ENCODE results near the gene EVC.

Gene EVC

DNA sequence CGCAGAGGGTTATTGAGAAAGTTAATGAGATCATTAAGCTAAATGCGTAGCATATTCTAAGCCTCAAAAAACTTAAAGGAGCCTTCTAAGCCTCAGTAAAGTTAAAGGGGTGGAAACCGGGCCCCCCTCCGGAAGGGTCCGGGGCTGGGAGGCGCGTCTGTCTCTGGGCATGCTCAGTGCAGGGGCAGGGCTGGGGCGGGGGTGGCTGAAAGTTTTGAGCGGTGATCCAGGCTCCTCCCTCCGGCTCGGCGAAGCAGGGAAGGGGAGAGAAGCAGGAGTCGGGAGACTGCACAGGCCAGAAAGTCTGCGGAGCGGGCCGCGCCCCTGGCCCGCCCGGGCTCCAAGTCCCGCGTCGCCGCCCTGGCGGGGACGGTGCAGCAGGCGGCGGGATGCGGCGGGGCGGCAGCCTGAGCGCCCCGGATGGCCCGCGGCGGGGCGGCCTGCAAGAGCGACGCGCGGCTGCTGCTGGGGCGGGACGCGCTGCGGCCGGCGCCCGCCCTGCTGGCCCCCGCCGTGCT, at the start of gene EVC:
Gene EVC (plus strand): TSS at position 241 of the 518 bp plus-strand sequence. CDS start 180 bp downstream, at position 421.
- peak; percentile 49 for DNase-seq

DNA sequence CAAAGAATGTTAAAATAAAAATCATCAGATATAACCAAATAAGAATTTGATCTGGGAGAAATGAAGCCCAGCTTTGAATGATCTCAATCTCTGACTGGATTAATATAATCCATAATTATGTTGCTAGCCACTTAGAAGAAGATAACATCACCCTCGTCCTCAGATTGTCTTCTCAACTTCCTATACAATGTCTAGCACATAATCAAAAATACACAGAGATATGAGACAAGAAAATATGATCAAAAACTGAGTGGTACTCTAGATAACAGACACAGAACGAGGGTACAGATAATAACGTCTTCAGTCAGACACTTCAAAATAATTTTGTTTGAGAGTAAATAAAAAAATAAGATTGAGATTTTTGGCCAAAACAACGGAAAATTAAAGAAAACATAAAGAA, 49.8 kb upstream of the EVC start:
- no peak for DNase-seq

DNA sequence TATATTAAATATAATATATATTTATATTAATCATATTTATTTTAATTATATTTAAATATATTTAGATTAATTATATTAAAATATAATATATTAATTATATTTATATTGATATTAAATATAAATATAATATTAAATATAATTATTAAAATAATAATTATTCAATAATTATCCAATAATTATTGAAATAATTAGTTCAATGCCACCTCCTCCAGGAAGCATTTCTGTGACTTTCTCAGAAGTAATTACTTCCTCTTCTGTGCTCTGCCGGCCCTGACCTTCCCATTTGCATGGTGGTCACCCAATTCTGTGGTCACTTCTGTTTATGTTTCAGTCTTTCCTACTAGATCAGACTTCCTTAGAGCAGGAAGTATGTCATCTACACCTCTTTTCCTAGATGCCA, 48.4 kb upstream of the EVC start:
- DNase-seq: no peak

DNA sequence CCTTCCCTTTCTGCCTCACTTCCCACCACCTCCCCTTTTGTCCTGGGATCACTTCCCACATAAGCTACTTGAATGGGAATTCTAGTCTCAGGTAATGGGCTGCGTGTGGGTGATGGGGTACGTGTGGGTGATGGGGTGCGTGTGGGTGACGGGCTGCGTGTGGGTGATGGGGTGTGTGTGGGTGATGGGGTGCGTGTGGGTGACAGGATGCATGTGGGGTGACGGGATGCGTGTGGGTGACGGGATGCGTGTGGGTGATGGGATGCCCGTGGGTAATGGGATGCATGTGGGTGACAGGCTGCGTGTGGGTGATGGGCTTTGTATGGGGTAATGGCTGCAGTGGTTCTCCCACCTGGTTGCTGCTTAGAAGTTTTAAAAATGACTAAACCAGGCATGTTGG, 46.2 kb upstream of the EVC start:
- no peak for DNase-seq

DNA sequence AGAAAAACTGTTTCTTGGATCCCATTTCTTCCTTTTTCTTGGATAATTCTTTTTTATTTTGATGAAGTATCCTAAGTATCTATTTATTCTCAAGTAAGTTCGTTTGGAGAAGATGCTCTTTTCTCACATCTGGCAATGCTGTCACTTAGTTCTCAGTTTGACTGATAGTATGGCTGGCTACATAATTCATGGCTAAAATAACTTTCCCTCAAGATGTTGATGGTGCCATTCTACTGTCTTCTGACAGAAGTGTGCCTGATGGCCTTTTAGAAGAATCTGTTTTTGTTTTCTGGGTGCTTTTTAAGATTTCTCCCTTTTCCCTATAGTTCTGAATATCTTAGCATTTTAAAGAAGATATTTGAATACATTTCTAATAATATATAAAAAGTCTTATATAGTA, 44.3 kb upstream of the EVC start:
- no peak for DNase-seq

DNA sequence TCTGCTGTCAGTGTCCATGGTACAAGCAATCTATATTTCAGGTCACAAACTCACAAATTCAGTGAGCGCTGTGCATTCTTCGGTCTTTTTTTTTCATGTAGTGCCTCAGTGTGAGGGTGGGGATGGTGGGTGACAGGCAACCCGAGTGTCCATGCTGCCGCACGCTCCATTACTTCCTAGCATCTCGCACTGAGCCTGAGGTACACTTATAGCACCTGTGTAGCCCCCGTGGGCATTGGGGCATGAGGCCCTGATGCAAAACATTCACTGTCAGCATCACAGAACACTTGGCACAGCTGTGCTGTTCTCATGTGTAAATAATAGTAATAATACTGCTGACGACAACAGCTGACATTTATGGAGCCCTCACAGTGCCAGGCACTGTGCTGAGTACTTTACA, 34.2 kb upstream of the EVC start:
- no peak for DNase-seq

DNA sequence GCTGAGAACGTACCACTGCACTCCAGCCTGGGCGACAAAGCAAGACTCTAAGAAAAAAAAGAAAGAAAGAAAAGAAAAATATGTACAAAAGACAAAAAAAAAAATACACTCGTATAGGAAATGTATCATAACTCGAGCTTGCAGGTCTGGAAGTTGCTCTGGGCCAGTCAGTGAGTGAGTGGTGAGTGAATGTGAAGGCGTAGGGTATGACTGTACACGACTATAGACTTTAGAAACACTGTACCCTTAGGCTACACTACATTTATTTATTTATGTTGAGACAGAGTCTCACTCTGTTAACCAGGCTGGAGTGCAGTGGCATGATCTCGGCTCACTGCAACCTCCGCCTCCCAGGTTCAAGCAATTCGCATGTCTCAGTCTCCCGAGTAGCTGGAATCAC, 32.0 kb upstream of the EVC start:
- DNase-seq: no peak

DNA sequence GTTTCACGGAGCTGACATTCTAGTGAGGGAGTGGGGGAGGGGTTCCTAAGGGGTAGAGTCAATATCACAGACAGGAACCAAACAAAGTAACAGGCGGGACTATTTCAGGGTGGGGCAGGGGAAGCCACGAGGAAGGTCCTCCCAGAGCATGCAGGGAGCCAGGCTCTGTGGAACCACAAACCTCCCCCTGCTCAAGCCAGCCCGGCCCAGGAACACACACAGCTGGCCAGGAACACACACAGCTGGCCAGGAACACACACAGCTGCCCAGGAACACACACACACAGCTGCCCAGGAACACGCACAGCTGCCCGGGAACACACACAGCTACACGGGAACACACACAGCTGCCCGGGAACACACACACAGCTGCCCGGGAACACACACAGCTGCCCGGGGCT, 27.4 kb upstream of the EVC start:
- DNase-seq: no peak

DNA sequence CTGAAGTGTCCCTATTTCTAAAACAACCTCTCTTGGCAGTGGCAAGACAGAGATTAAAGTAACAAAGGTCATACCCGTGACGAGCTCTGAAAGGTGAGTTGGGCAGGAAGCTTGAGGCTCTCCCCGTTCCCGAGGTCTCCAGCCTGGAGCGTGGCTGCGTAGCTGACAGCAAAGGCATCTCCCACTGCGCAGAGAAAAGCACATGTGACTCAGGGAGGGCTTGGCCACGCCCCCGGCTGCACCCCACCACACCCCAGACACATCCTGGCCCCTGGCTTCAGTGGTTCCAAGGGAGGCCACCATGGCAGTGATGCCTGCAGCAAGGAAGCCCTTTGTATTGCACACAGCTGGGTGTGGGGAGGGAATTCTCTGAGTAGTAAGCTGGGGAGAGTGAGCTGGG, 25.7 kb upstream of the EVC start:
- DNase-seq: no peak

DNA sequence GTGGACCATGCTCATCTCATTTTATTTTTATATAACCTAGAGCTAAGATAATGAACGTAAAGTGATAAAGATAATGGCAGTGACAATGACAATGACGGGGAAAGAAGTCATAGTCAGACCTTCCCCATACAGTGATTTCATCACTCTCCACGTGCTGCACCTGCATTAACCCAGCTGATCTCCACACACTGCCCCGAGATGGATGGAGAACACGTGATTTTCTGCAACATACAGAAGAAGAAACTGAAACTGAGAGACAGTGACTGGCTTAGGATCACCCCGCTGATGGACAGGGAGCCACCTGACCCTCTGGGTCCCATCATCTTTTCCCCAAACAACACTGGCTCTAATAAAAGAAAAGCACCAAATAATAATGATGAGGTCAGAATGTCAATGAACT, 24.7 kb upstream of the EVC start:
- no peak for DNase-seq

DNA sequence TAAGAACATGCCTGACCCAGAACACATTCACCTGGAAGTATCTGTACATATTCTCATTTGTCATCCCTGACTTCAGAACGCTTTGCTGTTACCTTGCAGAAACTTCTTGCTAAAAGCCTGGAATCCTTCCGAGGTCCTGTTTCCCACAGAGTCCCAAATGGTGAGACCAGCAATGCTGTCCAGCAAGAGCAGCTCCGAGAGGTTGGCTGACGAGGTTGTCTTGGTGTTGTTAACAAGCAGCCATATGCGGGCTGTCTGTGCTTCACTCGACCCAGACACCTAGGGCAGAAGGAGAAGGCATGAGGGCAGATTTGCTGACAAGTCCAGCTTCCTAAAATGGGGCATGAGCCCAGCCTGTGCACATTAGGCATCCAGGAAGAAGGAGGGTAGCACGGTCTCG, 21.9 kb upstream of the EVC start:
- DNase-seq: no peak

DNA sequence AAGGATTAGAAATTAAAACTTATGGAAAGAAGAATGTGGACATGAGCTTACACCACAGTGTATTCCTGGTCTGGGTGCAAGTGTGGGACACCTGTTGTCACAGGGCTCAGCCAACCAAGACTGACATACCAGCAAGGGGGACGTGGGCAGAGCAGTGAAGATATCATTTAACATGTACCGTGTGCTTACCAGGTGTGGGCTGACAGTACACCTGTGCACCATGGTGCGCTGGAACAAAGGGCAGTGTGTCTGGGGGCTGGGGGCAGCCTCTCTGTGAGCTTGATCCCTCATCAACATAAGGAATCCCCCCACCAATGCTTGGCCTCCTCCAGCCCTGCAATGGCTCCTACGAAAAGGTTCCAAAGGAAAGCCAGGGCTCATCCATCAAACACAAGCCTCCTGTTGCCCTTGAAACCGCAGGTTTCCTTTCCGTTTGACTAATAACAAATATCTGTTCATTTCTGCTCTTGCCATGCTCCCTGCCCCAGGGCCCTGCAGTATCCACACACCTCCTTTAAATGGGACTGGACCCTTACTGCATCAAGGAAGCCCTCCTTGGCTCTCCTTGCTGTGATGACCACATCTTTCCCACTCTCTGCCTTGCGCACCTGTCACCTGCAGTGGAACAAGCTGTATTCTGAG, 19.4 kb upstream of the EVC start:
- no peak for DNase-seq

DNA sequence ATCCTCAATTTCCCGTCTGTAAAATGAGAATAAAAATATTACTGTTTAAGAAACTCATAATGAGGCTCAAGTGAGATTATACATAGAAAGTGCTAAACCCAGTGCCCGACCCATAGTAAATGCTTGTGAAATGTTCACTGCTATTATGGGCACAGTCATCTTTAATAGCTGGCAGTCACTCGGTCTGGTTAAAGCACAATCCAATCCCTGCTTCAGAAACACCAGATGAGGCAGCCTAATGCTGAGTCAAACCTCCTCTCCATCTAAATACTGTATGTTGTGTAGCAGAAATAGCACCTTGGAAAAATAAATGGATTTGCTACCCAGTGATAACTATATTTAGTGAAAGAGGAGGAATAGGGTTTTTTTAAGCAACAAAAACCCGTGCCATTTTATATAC, 17.1 kb upstream of the EVC start:
- no peak for DNase-seq

DNA sequence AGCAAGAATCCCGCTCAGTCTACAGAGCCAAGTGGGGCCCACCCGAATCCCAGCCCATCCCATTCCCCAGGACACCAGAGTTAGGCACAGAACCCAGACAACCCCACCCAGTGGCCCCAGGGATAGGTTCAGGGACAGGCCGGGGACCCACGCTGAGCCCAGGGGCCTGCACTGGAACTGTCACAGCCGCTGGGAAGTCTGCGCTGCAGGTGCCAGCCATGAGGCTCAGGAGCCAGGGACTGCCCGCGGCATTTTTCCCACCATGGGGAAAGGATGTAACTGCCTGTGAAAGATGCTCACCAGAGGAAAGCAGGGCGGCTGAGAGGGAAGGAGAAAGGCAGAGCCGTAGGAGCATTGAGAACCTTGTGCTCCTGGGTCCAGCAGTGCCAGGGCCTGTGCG, 14.7 kb upstream of the EVC start:
- DNase-seq: no peak

DNA sequence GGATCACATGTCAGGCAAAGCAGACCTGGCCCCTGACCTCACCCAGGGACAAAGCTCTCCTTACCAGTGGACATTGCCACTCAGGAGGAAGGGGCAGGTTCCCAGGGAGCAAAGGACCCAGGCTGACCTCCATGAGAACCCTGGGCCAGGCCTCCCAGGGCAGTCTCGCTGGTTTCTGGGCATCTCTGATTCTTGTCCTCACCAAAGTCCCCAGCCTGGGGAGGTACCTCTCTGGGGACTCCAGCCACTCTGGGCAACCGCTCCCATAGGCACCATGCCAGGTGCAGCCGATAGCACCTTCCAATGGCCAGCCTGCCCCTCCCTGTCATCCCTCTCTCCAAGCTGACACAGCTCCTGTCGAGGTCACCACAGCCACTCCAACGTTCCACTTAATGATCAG, 10.5 kb upstream of the EVC start:
- no peak for DNase-seq

DNA sequence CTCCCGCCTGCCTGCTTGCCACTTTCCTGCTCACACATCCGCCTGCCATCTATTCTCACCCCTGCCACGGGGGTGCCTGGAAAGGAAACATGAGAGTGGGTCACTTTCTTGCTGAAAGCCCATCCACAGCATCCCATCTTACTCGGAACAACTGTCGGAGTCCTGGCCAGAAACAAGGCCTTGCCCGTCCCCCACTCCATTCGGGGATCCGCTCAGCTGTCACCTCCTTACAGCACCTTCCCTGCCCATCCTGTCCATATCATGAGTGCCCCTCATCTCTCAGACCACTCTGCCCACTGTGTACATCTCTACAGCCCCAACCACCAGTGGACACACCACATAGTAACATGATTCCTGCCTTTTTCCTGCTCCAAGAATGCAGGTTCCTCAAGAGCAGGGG, 9.0 kb upstream of the EVC start:
- DNase-seq: no peak

DNA sequence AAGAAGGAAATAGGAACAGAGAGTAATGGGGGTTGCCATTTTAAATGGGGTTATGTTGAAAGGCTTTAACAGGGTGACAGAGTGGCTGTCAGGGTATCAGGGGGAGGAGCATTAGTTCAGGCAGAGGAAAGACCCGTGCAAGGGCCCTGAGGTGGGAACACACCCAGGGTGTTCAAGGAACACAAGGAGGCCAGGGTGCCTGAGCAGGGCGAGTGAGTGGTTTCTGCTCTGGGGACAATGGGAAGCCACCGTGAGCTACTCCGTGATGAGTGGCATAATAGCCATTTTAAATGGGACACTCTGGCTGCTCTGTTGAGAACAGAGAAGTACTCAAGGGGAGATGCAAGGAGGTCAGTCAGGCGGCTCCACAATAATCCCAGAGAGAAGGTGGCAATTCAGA, 7.2 kb upstream of the EVC start:
- DNase-seq: no peak

DNA sequence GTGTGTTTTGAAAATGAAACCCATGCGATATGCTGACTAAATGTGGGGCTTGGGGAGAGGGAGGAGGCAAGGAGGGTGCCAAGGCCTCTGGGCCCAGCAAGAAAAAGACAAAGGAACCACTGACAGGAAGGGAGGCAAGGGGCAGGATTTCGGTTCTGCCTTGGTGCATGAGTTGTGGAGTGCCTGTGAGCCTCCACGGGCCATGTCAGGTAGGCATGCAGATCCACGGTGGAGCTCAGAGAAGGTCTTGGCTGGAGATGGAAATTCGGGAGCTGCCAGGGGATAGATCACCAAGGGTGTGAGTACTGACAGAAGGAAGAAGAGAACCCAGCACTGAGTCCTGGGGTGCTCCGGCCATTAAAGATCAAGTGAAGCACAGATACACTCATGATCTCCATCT, 6.7 kb upstream of the EVC start:
- DNase-seq: no peak

DNA sequence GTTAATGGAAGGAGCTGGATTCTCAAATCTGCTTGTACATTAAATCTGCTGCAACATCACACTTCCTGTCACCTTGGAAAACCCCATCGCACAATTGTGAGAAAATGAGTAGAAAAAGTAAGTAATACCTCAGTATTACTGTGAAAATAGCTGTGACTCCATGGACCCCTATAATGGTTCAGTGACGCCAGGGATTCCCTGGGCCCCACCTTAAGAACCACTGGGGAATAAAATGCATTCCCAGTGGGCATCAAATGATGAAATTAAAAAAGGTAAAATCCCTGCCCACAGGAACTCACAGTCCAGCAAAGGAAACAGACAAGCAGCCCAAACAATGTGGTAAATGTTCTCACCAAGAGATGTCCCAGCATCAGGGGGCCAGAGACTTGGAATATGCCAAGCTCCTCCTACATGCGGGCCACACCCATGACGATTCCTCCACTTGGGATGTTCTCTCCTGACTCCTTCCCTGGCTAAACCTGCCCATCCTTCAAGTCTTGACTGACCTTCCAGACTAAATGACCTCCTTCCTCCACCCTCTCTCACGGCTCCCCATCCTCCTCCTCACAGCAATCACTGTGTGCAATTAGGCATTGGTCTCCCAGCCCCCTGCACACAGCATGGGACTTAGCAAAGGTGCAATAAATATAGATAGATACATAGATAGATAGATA, 5.2 kb upstream of the EVC start:
- no peak for DNase-seq

DNA sequence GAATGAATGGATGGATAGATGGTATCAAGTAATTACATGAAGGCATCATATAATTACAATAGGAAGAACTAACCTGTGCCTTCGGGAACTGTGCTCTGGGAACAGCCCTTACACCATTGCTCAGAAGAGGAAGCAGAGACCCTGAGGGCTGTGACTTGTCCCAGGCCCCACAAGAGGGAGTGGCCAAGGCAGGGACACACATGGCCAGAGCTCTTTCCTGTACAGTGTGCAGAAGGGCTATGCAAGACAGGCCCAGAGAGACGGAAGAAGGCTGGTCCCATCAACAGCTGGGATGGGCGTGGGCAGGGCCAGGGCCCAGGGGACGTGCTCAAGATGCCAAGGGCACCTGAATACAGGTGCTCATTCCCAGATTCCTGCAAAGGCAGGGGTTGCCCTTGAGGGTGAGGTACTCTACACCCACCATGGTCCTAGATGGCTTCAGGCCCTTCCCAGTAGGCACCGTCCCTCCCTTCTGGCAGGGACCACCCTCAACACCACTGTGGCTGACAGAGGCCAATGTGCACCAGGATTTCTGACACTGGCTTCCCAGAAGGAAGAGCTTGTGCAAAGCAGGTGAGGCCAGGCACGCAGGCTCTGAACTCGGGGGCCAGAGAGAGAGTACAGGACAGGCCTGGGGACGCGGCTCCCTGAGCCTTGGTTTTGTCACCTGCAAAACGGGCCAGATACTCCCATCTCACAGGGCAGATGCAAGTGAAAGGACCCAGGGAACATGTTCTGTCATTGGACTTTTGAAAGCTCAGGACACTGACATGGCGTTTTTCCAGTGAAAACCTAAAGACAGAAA, 4.3 kb upstream of the EVC start:
- DNase-seq: no peak

DNA sequence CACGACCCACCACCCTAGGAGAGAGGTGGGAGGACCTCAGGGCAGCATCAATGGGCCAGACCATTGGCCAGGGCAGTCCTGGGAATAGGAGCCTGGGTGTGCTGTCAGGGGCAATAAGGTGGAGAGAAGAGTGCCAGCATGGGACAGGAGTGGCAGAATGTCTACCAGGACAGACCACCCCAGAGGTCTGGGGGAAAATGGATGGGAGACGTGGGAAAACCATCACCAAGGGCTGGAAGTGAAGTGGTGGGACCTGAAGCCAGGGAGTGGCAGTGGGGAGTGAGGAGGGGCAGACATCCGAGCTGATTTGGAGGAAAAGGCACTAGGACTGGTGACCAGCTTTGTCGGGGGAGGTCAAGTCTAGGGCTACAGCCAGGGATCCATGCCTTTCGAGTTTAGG, 3.6 kb upstream of the EVC start:
- DNase-seq: no peak

DNA sequence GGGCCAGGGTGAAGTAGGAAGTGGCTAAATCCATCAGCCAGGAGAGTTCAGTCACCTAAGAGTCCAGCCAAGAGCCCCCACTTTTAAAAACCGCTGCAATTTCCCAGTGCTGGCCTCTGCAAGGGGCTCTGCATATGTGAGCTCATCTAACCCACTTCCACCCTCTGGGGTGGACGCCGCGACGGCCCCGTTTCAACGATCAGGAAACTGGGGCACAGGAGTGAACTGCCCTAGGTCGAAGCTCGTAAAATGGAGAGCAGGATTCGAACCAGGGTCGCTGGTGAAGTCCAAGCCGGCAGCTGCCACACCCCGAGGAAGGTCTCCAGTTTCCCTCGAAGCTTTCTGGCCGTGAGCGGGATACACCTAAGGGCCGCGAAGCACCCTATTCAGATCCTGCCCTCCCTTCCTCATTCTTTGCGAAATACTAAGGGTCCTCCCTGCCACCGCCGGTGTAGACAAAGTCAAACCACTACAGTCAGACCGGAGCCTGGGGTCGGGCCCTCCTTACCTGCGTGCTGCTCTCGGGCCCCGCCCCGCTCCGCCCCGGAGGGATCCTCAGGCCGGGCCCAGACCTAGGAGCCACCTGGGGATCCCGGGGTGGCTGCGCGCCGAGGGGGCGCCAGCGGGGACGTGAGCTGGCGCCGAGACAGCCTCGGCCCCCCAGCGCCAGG, 3.1 kb upstream of the EVC start:
- DNase-seq: no peak

DNA sequence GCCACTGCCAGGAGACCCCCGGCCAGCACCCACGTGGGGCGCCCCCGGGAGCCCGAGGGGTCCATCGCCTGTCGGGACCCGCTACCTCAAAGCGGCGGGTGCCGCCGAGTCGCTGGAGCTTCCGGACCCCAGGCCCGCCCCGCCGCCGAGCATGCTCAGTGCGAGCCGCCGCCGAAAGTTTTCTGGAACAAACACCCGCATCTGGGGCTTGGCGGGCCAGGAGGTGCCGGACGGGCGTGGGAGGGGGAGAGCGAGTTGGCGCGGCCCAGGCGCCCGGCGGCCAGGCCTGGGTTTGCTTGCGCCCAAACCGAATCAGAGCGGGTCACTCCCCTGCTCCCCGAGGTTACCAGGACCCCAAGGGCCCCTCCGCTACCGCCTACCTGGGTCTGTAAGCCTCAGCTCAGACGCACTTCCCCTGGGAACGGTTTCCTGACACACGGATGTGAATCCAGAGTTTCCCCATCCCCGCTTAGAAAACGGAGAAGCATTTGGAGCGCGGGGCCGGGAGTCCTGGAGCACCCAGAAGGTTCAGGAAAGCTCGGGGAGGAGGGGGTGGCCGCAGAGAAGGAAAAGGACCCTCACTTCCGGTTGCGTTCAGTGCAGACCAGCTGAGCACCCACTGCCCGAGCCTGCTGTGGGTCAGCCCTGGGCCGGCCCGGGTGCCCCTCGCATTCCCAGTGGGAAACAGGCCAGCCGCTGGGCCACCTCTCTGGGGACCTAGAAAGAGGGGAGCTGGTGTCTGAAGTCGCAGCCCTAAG, 2.4 kb upstream of the EVC start, which contains the start of gene EVC2:
Gene EVC2 (minus strand): TSS at position 111 of the 758 bp plus-strand sequence. CDS start 46 bp downstream, at position 65.
- DNase-seq: peak; percentile 21
